Right atrium auricular region (tissue), 2 donors: ENCODE results near the gene FAU. TPM values are rescaled to one million over a fixed set of nuclear protein-coding genes. Genes with fewer than 3 reads are reported as not detected.

Source experiments
- DNase-seq: peaks from one replicate; pipeline ENCODE4 v3.0.0-alpha.2; 2019; ENCODE audit warnings: low spot score
- H3K27ac ChIP-seq, 2 donors: fragments of 200-600 bp; sonication (generic); 1 replicate in 1 of 2; 2 replicates in 1 of 2; pipeline ENCODE4 v1.5.1; 2016 to 2019
- H3K27me3 ChIP-seq, 2 donors: fragments of 200-600 bp; sonication (generic); one replicate each; pipeline versions ENCODE4 v1.5.1 to v1.6.0; 2017 to 2019
- H3K36me3 ChIP-seq: fragments of 200-600 bp; sonication (generic); one replicate; pipeline ENCODE4 v1.5.1; 2016
- H3K4me1 ChIP-seq, 2 donors: fragments of 200-600 bp; sonication (generic); one replicate each; pipeline versions ENCODE4 v1.5.1 to v1.6.0; 2017 to 2019
- H3K4me3 ChIP-seq, 2 donors: fragments of 200-600 bp; sonication (generic); 1 replicate in 1 of 2; 2 replicates in 1 of 2; pipeline ENCODE4 v1.5.1; 2017 to 2019; ENCODE audit warnings: mild to moderate bottlenecking in 1 of 2, moderate library complexity in 1 of 2
- H3K9me3 ChIP-seq, 2 donors: fragments of 200-600 bp; sonication (generic); one replicate each; pipeline ENCODE4 v1.5.1; 2019
- CTCF ChIP-seq, 2 donors: fragments of 200-600 bp; sonication (generic); IDR thresholded peaks; one replicate each; pipeline ENCODE4 v1.5.1; 2019; ENCODE audit warnings: antibody characterized with exemption in 2 of 2
- total RNA-seq, 2 donors: library from RNA; depleted of rRNA; stranded (reverse); fragments of >200 nt; gene quantifications; one replicate each; pipeline ENCODE4 v1.1.0, GENCODE V29; 2016

Gene FAU
- total RNA-seq, 2 donors from 2014 or later = 361 to 585 TPM

- TF ChIP-seq CTCF (IDR thresholded peaks at IDR 0.05) = no peak
- no peak overlapping the region for H3K27ac ChIP-seq
Measured at GRCh38 chr11:65087216-65087615, 34.7 kb downstream of the FAU start.

GRCh38 chr11:65086809-65087208 is 35.1 kb downstream of the FAU start:
- Histone ChIP-seq H3K4me1 (peaks cover 0 to 24% of the 10 kb centered on the region in 2 donors), H3K9me3 (no peaks in the 10 kb centered on the region), H3K27me3 (no peaks in the 10 kb centered on the region), H3K4me3 (no peak overlapping the region), H3K27ac (no peak overlapping the region), H3K36me3 (peaks cover 24% of the 10 kb centered on the region)
- no peak for DNase-seq
- TF ChIP-seq CTCF (IDR thresholded peaks at IDR 0.05) = no peak

More at GRCh38 chr11:65087216-65087615, 34.7 kb downstream of the FAU start:
- H3K27me3 ChIP-seq = no peaks in the 10 kb centered on the region
- H3K36me3 ChIP-seq = peaks cover 24% of the 10 kb centered on the region
- H3K9me3 ChIP-seq = no peaks in the 10 kb centered on the region
- H3K4me3 ChIP-seq = no peak overlapping the region
- no peak for DNase-seq
- peaks cover 0 to 24% of the 10 kb centered on the region in 2 donors for H3K4me1 ChIP-seq

GRCh38 chr11:65085446-65085845 is 36.5 kb downstream of the FAU start:
- Histone ChIP-seq H3K36me3 (peaks cover 24% of the 10 kb centered on the region), H3K27ac (no peak overlapping the region), H3K9me3 (no peaks in the 10 kb centered on the region), H3K4me3 (no peak overlapping the region), H3K27me3 (no peaks in the 10 kb centered on the region), H3K4me1 (peaks cover 0 to 24% of the 10 kb centered on the region in 2 donors)
- DNase-seq = no peak
- no peak for TF ChIP-seq CTCF (IDR thresholded peaks at IDR 0.05)

GRCh38 chr11:65084598-65085375 is 37.1 kb downstream of the FAU start:
- H3K36me3 ChIP-seq = peaks cover 24% of the 10 kb centered on the region
- peak overlapping the region; percentile 90 to 93 for H3K27ac ChIP-seq
- H3K9me3 ChIP-seq = no peaks in the 10 kb centered on the region
- H3K4me1 ChIP-seq = peaks cover 0 to 24% of the 10 kb centered on the region in 2 donors
- H3K4me3 ChIP-seq = peak overlapping the region; percentile 91 to 92
- DNase-seq = no peak
- TF ChIP-seq CTCF (IDR thresholded peaks at IDR 0.05) = no peak
- H3K27me3 ChIP-seq = no peaks in the 10 kb centered on the region

- no peaks in the 10 kb centered on the region for H3K9me3 ChIP-seq
- peaks cover 0 to 24% of the 10 kb centered on the region in 2 donors for H3K4me1 ChIP-seq
- peak within 1 kb of the TSS; percentile 91 to 92 for H3K4me3 ChIP-seq
- peak within 1 kb of the TSS; percentile 90 to 93 for H3K27ac ChIP-seq
- DNase-seq = peak; percentile 94
- no peaks in the 10 kb centered on the region for H3K27me3 ChIP-seq
- H3K36me3 ChIP-seq = peaks cover 23% of the 10 kb centered on the region
- peak in 1 of 2 donors; percentile 20 for TF ChIP-seq CTCF (IDR thresholded peaks at IDR 0.05)
Measured at GRCh38 chr11:65083834-65084597, 37.9 kb downstream of the FAU start, which contains the start of the genes CDCA5 and ZFPL1. Gene CDCA5, minus strand, starts transcription at chr11:65084040. Its CDS starts 62 bp downstream, at chr11:65083978. Gene ZFPL1, plus strand, starts transcription at chr11:65084222. Its CDS starts 477 bp downstream, at chr11:65084699.
